WERI-Rb-1 (cell line): ENCODE data around the gene ING3.

Experiments used
- DNase-seq: peaks from one replicate; pipeline ENCODE4 v3.0.0-alpha.2; 2020
- H3K27ac ChIP-seq: fragments of 250-450 bp; sonication (Bioruptor Pico); 2 replicates; pipeline ENCODE4 v1.5.1; 2020; ENCODE audit warnings: mild to moderate bottlenecking, moderate library complexity
- H3K27me3 ChIP-seq: fragments of 250-450 bp; sonication (Bioruptor Pico); 2 replicates; pipeline ENCODE4 v1.5.1; 2021; ENCODE audit warnings: mild to moderate bottlenecking, low read depth, moderate library complexity; ENCODE audit not compliant: insufficient read depth, severe bottlenecking
- H3K36me3 ChIP-seq: fragments of 250-450 bp; sonication (Bioruptor Pico); 2 replicates; pipeline ENCODE4 v1.5.1; 2020; ENCODE audit warnings: mild to moderate bottlenecking, moderate library complexity
- H3K4me3 ChIP-seq: 2 replicates; pipeline ENCODE4 v1.5.1; 2011; ENCODE audit warnings: low read depth, mild to moderate bottlenecking, control low read depth, low read length
- H3K9me3 ChIP-seq: fragments of 250-450 bp; sonication (Bioruptor Pico); 2 replicates; pipeline ENCODE4 v1.5.1; 2021; ENCODE audit warnings: mild to moderate bottlenecking, moderate library complexity; ENCODE audit not compliant: severe bottlenecking
- CTCF ChIP-seq: IDR thresholded peaks from 2 replicates; pipeline ENCODE4 v1.5.1; 2011; ENCODE audit warnings: low read depth, mild to moderate bottlenecking, control low read depth, inconsistent platforms, low read length

ING3 gene

GRCh38 chr7:120920034-120920433 is 30.5 kb upstream of the ING3 start:
- Histone ChIP-seq H3K9me3 (no peaks in the 10 kb centered on the region), H3K36me3 (no peaks in the 10 kb centered on the region), H3K27ac (no peak overlapping the region), H3K27me3 (no peaks in the 10 kb centered on the region), H3K4me3 (no peak overlapping the region)
- no peak for TF ChIP-seq CTCF
- no peak for DNase-seq

- no peak for TF ChIP-seq CTCF
- no peak for DNase-seq
- no peak overlapping the region for H3K4me3 ChIP-seq
- H3K36me3 ChIP-seq, result no peaks in the 10 kb centered on the region
- H3K27me3 ChIP-seq, result no peaks in the 10 kb centered on the region
- no peaks in the 10 kb centered on the region for H3K9me3 ChIP-seq
- no peak overlapping the region for H3K27ac ChIP-seq
These were observed 29.8 kb upstream of the ING3 start for GRCh38 chr7:120920591-120921274.

GRCh38 chr7:120924837-120925236 is 25.7 kb upstream of the ING3 start:
- DNase-seq, result no peak
- no peak overlapping the region for H3K4me3 ChIP-seq
- H3K27ac ChIP-seq, result no peak overlapping the region
- no peaks in the 10 kb centered on the region for H3K27me3 ChIP-seq
- no peak for TF ChIP-seq CTCF
- H3K9me3 ChIP-seq, result no peaks in the 10 kb centered on the region
- no peaks in the 10 kb centered on the region for H3K36me3 ChIP-seq

- no peak for DNase-seq
- Histone ChIP-seq H3K9me3 (no peaks in the 10 kb centered on the region), H3K36me3 (no peaks in the 10 kb centered on the region), H3K4me3 (no peak overlapping the region), H3K27ac (no peak overlapping the region), H3K27me3 (no peaks in the 10 kb centered on the region)
- TF ChIP-seq CTCF, result no peak
These were observed 25.2 kb upstream of the ING3 start for GRCh38 chr7:120925392-120925791.

GRCh38 chr7:120926943-120927346 is 23.6 kb upstream of the ING3 start:
- no peak for DNase-seq
- Histone ChIP-seq H3K27me3 (no peaks in the 10 kb centered on the region), H3K9me3 (no peaks in the 10 kb centered on the region), H3K4me3 (no peak overlapping the region), H3K27ac (no peak overlapping the region), H3K36me3 (no peaks in the 10 kb centered on the region)
- no peak for TF ChIP-seq CTCF
